GM23338 (cell line): ENCODE measurements around the gene NOP56. TPM values are rescaled to one million over a fixed set of nuclear protein-coding genes. Genes with fewer than 3 reads are reported as not detected.

Source experiments
- ATAC-seq: fragments of 200-7000 bp; cut with Tn5 transposase; 3 replicates; pipeline ENCODE4 v1.9.1; 2020
- DNase-seq: peaks from one replicate; pipeline ENCODE4 v3.0.0-alpha.2; 2015; ENCODE audit warnings: low spot score
- H2AFZ ChIP-seq: fragments of 200-600 bp; sonication (generic); 2 replicates; pipeline ENCODE4 v1.8.0; 2016; ENCODE audit warnings: antibody characterized with exemption, mild to moderate bottlenecking, moderate library complexity
- H3F3A ChIP-seq: fragments of 200-600 bp; sonication (generic); replicated peaks from 2 replicates; pipeline ENCODE4 v1.8.0; 2017; ENCODE audit warnings: antibody characterized with exemption, mixed run types, low read depth
- H3K27ac ChIP-seq: fragments of 200-600 bp; sonication (generic); 2 replicates; pipeline ENCODE4 v1.6.1; 2016; ENCODE audit warnings: low read depth
- H3K27me3 ChIP-seq: fragments of 200-600 bp; sonication (generic); 2 replicates; pipeline ENCODE4 v1.8.0; 2016; ENCODE audit warnings: mild to moderate bottlenecking, mixed run types, moderate library complexity; ENCODE audit not compliant: insufficient read depth
- H3K36me3 ChIP-seq: fragments of 200-600 bp; sonication (generic); 2 replicates; pipeline ENCODE4 v1.8.0; 2016; ENCODE audit warnings: mild to moderate bottlenecking; ENCODE audit not compliant: insufficient read depth
- H3K4me1 ChIP-seq: fragments of 200-600 bp; sonication (generic); 2 replicates; pipeline ENCODE4 v1.8.0; 2016; ENCODE audit warnings: mild to moderate bottlenecking, moderate library complexity; ENCODE audit not compliant: insufficient read depth
- H3K4me2 ChIP-seq: fragments of 200-600 bp; sonication (generic); 2 replicates; pipeline ENCODE4 v1.7.1; 2017; ENCODE audit warnings: mixed run types
- H3K4me3 ChIP-seq: fragments of 200-600 bp; sonication (generic); 2 replicates; pipeline ENCODE4 v1.6.1; 2016; ENCODE audit warnings: mixed run types
- H3K79me2 ChIP-seq: fragments of 200-600 bp; sonication (generic); replicated peaks from 2 replicates; pipeline ENCODE4 v1.8.0; 2017; ENCODE audit warnings: mild to moderate bottlenecking; ENCODE audit not compliant: insufficient read depth
- H3K9me2 ChIP-seq: fragments of 200-600 bp; sonication (generic); 2 replicates; pipeline ENCODE4 v1.8.0; 2017; ENCODE audit not compliant: insufficient read depth
- H4K20me1 ChIP-seq: fragments of 200-600 bp; sonication (generic); replicated peaks from 2 replicates; pipeline ENCODE4 v1.8.0; 2017; ENCODE audit warnings: mild to moderate bottlenecking; ENCODE audit not compliant: insufficient read depth
- H3K27ac Mint-ChIP-seq: 2 replicates; pipeline ENCODE4 v1.8.0; 2020; ENCODE audit warnings: inconsistent platforms, mild to moderate bottlenecking, moderate library complexity, mixed read lengths
- H3K27me3 Mint-ChIP-seq: 3 replicates; pipeline ENCODE4 v1.8.0; 2022; ENCODE audit warnings: low read depth, mild to moderate bottlenecking, moderate library complexity, mixed read lengths, inconsistent platforms; ENCODE audit not compliant: insufficient read depth, poor library complexity
- H3K36me3 Mint-ChIP-seq: 3 replicates; pipeline ENCODE4 v1.8.0; 2021; ENCODE audit warnings: low read depth, mild to moderate bottlenecking, inconsistent platforms, moderate library complexity, mixed read lengths
- H3K4me1 Mint-ChIP-seq: 3 replicates; pipeline ENCODE4 v1.8.0; 2020; ENCODE audit warnings: mild to moderate bottlenecking, inconsistent platforms, mixed read lengths
- H3K4me3 Mint-ChIP-seq: 3 replicates; pipeline ENCODE4 v1.8.0; 2021; ENCODE audit warnings: moderate library complexity, mild to moderate bottlenecking, inconsistent platforms, mixed read lengths
- H3K9me3 Mint-ChIP-seq: 3 replicates; pipeline ENCODE4 v1.8.0; 2020; ENCODE audit warnings: moderate library complexity, mild to moderate bottlenecking, inconsistent platforms, mixed read lengths
- NANOG ChIP-seq: IDR thresholded peaks from 2 replicates; pipeline ENCODE4 v1.6.1; 2016; ENCODE audit warnings: antibody characterized with exemption, borderline replicate concordance
- STAT1 ChIP-seq: IDR thresholded peaks from one replicate; pipeline ENCODE4 v1.6.1; 2016; ENCODE audit warnings: antibody characterized with exemption; ENCODE audit not compliant: unreplicated experiment
- ZNF462 ChIP-seq: fragments of 250-450 bp; sonication (Bioruptor Pico); IDR thresholded peaks from 2 replicates; pipeline ENCODE4 v1.5.0; 2020; ENCODE audit warnings: mild to moderate bottlenecking, moderate library complexity
- polyA plus RNA-seq: library from polyadenylated mRNA; unstranded; fragments of >200 nt; fragmentation: Nextera tagmentation; extraction: Ambion mirVana; gene quantifications from 2 replicates; pipeline ENCODE4 v1.2.1, GENCODE V29; 2016
- total RNA-seq: library from RNA; depleted of rRNA; stranded (reverse); fragments of >200 nt; shearing (Covaris generic); gene quantifications from 2 replicates; pipeline ENCODE4 v1.2.3, GENCODE V29; 2014

The NOP56 gene
- total and polyA plus RNA-seq, 2 experiments from 2014 or later: 447 to 576 TPM

GRCh38 chr20:2700913-2701620 lies 48.6 kb downstream of the NOP56 start:
- no peaks in the 10 kb centered on the region for H3F3A ChIP-seq
- H3K9me2 ChIP-seq: no peaks in the 10 kb centered on the region
- Mint-ChIP-seq H3K36me3 (no peaks in the 10 kb centered on the region), H3K4me1 (peaks cover 41% of the 10 kb centered on the region), H3K27ac (no peak overlapping the region), H3K9me3 (no peaks in the 10 kb centered on the region; the same call in 2 of the 3 replicates), H3K27me3 (peaks cover 59% of the 10 kb centered on the region), H3K4me3 (no peak overlapping the region)
- ATAC-seq: peak; percentile 11
- peaks cover 3% of the 10 kb centered on the region; the same call in 1 of the 2 replicates for H4K20me1 ChIP-seq
- no peak for DNase-seq
- no peaks in the 10 kb centered on the region for H3K36me3 ChIP-seq
- peaks cover 34% of the 10 kb centered on the region for H3K4me1 ChIP-seq
- peaks cover 96% of the 10 kb centered on the region for H3K27me3 ChIP-seq
- peak overlapping the region; percentile 72 for H3K4me2 ChIP-seq
- H2AFZ ChIP-seq: no peak overlapping the region
- H3K4me3 ChIP-seq: 0 out of 2 replicates have a peak overlapping the region, but pooled peaks have one; percentile 25
- TF ChIP-seq ZNF462 (CRISPR knock-in tag): no peak
- H3K79me2 ChIP-seq: no peaks in the 10 kb centered on the region
- no peak overlapping the region for H3K27ac ChIP-seq

GRCh38 chr20:2701671-2702081 lies 49.2 kb downstream of the NOP56 start:
- peak; percentile 89 for DNase-seq
- H3K4me3 ChIP-seq: 0 out of 2 replicates have a peak overlapping the region, but pooled peaks have one; percentile 25

More at GRCh38 chr20:2701671-2702081, 49.2 kb downstream of the NOP56 start:
- peaks cover 3% of the 10 kb centered on the region; the same call in 1 of the 2 replicates for H4K20me1 ChIP-seq
- peaks cover 40% of the 10 kb centered on the region for H3K4me1 ChIP-seq
- H3K27ac ChIP-seq: no peak overlapping the region
- Mint-ChIP-seq H3K4me1 (peaks cover 45% of the 10 kb centered on the region), H3K27me3 (peaks cover 57% of the 10 kb centered on the region), H3K9me3 (no peaks in the 10 kb centered on the region; the same call in 2 of the 3 replicates), H3K4me3 (peak overlapping the region; percentile 51), H3K36me3 (no peaks in the 10 kb centered on the region), H3K27ac (no peak overlapping the region)
- ATAC-seq: peak; percentile 74
- H3K36me3 ChIP-seq: no peaks in the 10 kb centered on the region
- no peaks in the 10 kb centered on the region for H3K9me2 ChIP-seq
- no peak overlapping the region for H2AFZ ChIP-seq
- H3F3A ChIP-seq: no peaks in the 10 kb centered on the region
- H3K4me2 ChIP-seq: peak overlapping the region; percentile 72
- no peaks in the 10 kb centered on the region for H3K79me2 ChIP-seq
- TF ChIP-seq NANOG: peak; percentile 40; the same call in 1 of the 2 replicates
- no peak for TF ChIP-seq STAT1
- H3K27me3 ChIP-seq: peaks cover 96% of the 10 kb centered on the region
